Measurements from ENCODE around the gene PSD.

PSD gene

DNA sequence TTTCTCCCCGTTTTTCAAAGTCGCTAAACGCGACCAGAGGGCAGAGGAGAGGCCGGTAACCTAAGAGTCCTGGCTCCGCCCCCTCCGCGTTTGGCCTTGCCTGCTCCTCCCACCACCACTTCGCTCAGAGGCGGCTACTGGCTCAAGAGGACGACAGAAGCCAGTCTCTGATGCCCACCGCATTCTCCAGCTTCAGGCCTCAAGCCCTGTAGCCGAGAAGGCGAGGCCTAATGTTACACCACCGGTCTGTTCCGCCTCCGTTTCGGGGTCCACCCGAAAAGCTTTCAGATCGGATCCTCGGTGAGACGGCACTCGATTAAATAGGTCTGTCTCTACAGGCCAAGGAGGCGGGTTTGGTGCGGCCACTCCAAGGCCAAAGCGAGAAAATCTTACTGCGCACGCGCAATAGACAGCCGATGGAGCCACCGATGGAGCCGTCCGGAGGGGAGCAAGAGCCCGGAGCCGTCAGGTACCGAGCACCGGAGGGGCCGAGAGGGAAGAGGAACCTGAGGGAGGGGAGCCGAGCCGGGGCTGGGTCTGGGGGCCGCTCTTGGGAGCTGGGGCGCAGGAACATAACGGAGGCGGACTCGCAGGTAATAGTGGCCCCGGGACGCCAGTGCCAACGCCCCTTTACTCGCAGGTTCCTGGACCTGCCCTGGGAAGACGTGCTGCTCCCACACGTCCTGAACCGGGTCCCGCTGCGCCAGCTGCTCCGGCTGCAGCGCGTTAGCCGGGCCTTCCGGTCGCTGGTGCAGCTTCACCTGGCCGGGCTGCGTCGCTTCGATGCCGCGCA lies 2.3 kb upstream of the PSD start, which contains the start of gene FBXL15 (continued):
- TF ChIP-seq, protein P1, sequence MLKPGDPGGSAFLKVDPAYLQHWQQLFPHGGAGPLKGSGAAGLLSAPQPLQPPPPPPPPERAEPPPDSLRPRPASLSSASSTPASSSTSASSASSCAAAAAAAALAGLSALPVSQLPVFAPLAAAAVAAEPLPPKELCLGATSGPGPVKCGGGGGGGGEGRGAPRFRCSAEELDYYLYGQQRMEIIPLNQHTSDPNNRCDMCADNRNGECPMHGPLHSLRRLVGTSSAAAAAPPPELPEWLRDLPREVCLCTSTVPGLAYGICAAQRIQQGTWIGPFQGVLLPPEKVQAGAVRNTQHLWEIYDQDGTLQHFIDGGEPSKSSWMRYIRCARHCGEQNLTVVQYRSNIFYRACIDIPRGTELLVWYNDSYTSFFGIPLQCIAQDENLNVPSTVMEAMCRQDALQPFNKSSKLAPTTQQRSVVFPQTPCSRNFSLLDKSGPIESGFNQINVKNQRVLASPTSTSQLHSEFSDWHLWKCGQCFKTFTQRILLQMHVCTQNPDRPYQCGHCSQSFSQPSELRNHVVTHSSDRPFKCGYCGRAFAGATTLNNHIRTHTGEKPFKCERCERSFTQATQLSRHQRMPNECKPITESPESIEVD (tag by site-specific recombination; IDR thresholded peaks at IDR 0.05), result no peak; the same call in 1 of the 2 replicates
- TF ChIP-seq TRIM28 (IDR thresholded peaks at IDR 0.05; ENCODE audit: borderline replicate concordance, low read length) (peak; percentile 53; the same call in 1 of the 2 replicates), ZNF629 (tag by site-specific recombination; IDR thresholded peaks at IDR 0.05) (peak; percentile 89), PRDM1 (tag by site-specific recombination; IDR thresholded peaks at IDR 0.05) (no peak), ZNF433 (tag by site-specific recombination; IDR thresholded peaks at IDR 0.05; ENCODE audit: low read depth) (no peak), YY2 (tag by site-specific recombination; IDR thresholded peaks at IDR 0.05) (peak; percentile 70), ZNF350 (tag by site-specific recombination; IDR thresholded peaks at IDR 0.05) (no peak), ZNF585B (tag by site-specific recombination; IDR thresholded peaks at IDR 0.05) (no peak; the same call in 1 of the 2 replicates), ZNF202 (tag by site-specific recombination; IDR thresholded peaks at IDR 0.05; ENCODE audit: borderline replicate concordance) (no peak), ZNF530 (tag by site-specific recombination; IDR thresholded peaks at IDR 0.05; ENCODE audit: low read depth) (no peak), ZNF157 (tag by site-specific recombination; IDR thresholded peaks at IDR 0.05) (no peak), ZNF132 (tag by site-specific recombination; IDR thresholded peaks at IDR 0.05; ENCODE audit: borderline replicate concordance) (no peak), ZNF37A (tag by site-specific recombination; IDR thresholded peaks at IDR 0.05) (no peak), ZBTB8A (tag by site-specific recombination; IDR thresholded peaks at IDR 0.05) (peak; percentile 42; the same call in 1 of the 2 replicates), KLF1 (tag by site-specific recombination; IDR thresholded peaks at IDR 0.05) (0 out of 2 replicates have a peak, but pooled peaks have one; percentile 31), BCL11B (tag by site-specific recombination; IDR thresholded peaks at IDR 0.05; ENCODE audit: low read depth) (no peak), ZSCAN23 (tag by site-specific recombination; IDR thresholded peaks at IDR 0.05) (peak; percentile 92), ZNF830 (tag by site-specific recombination; IDR thresholded peaks at IDR 0.05; ENCODE audit: low read depth) (no peak), ZXDB (tag by site-specific recombination; IDR thresholded peaks at IDR 0.05) (peak; percentile 95), ZNF248 (tag by site-specific recombination; IDR thresholded peaks at IDR 0.05) (no peak), ZBTB7A (tag by site-specific recombination; IDR thresholded peaks at IDR 0.05; ENCODE audit: low read depth) (peak; percentile 93), ZNF354C (tag by site-specific recombination; IDR thresholded peaks at IDR 0.05; ENCODE audit: borderline replicate concordance, low read depth) (no peak), ZNF24 (tag by site-specific recombination; IDR thresholded peaks at IDR 0.05) (peak; percentile 87), HOXC10 (CRISPR knock-in tag; IDR thresholded peaks at IDR 0.05) (no peak), SALL2 (tag by site-specific recombination; IDR thresholded peaks at IDR 0.05; ENCODE audit: borderline replicate concordance) (no peak)
- TF ChIP-seq, protein P2, sequence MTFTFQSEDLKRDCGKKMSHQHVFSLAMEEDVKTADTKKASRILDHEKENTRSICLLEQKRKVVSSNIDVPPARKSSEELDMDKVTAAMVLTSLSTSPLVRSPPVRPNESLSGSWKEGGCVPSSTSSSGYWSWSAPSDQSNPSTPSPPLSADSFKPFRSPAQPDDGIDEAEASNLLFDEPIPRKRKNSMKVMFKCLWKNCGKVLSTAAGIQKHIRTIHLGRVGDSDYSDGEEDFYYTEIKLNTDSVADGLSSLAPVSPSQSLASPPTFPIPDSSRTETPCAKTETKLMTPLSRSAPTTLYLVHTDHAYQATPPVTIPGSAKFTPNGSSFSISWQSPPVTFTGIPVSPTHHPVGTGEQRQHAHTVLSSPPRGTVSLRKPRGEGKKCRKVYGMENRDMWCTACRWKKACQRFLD (tag by site-specific recombination; IDR thresholded peaks at IDR 0.05), result 0 out of 2 replicates have a peak, but pooled peaks have one; percentile 46
- TF ChIP-seq, protein P3, sequence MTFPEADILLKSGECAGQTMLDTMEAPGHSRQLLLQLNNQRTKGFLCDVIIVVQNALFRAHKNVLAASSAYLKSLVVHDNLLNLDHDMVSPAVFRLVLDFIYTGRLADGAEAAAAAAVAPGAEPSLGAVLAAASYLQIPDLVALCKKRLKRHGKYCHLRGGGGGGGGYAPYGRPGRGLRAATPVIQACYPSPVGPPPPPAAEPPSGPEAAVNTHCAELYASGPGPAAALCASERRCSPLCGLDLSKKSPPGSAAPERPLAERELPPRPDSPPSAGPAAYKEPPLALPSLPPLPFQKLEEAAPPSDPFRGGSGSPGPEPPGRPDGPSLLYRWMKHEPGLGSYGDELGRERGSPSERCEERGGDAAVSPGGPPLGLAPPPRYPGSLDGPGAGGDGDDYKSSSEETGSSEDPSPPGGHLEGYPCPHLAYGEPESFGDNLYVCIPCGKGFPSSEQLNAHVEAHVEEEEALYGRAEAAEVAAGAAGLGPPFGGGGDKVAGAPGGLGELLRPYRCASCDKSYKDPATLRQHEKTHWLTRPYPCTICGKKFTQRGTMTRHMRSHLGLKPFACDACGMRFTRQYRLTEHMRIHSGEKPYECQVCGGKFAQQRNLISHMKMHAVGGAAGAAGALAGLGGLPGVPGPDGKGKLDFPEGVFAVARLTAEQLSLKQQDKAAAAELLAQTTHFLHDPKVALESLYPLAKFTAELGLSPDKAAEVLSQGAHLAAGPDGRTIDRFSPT (tag by site-specific recombination; IDR thresholded peaks at IDR 0.05), result no peak
- TF ChIP-seq, protein P4, sequence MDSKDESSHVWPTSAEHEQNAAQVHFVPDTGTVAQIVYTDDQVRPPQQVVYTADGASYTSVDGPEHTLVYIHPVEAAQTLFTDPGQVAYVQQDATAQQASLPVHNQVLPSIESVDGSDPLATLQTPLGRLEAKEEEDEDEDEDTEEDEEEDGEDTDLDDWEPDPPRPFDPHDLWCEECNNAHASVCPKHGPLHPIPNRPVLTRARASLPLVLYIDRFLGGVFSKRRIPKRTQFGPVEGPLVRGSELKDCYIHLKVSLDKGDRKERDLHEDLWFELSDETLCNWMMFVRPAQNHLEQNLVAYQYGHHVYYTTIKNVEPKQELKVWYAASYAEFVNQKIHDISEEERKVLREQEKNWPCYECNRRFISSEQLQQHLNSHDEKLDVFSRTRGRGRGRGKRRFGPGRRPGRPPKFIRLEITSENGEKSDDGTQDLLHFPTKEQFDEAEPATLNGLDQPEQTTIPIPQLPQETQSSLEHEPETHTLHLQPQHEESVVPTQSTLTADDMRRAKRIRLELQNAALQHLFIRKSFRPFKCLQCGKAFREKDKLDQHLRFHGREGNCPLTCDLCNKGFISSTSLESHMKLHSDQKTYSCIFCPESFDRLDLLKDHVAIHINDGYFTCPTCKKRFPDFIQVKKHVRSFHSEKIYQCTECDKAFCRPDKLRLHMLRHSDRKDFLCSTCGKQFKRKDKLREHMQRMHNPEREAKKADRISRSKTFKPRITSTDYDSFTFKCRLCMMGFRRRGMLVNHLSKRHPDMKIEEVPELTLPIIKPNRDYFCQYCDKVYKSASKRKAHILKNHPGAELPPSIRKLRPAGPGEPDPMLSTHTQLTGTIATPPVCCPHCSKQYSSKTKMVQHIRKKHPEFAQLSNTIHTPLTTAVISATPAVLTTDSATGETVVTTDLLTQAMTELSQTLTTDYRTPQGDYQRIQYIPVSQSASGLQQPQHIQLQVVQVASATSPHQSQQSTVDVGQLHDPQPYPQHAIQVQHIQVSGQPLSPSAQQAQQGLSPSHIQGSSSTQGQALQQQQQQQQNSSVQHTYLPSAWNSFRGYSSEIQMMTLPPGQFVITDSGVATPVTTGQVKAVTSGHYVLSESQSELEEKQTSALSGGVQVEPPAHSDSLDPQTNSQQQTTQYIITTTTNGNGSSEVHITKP (tag by site-specific recombination; IDR thresholded peaks at IDR 0.05), result peak; percentile 83
- TF ChIP-seq, protein P5, sequence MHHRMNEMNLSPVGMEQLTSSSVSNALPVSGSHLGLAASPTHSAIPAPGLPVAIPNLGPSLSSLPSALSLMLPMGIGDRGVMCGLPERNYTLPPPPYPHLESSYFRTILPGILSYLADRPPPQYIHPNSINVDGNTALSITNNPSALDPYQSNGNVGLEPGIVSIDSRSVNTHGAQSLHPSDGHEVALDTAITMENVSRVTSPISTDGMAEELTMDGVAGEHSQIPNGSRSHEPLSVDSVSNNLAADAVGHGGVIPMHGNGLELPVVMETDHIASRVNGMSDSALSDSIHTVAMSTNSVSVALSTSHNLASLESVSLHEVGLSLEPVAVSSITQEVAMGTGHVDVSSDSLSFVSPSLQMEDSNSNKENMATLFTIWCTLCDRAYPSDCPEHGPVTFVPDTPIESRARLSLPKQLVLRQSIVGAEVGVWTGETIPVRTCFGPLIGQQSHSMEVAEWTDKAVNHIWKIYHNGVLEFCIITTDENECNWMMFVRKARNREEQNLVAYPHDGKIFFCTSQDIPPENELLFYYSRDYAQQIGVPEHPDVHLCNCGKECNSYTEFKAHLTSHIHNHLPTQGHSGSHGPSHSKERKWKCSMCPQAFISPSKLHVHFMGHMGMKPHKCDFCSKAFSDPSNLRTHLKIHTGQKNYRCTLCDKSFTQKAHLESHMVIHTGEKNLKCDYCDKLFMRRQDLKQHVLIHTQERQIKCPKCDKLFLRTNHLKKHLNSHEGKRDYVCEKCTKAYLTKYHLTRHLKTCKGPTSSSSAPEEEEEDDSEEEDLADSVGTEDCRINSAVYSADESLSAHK (tag by site-specific recombination; IDR thresholded peaks at IDR 0.05), result peak; percentile 41

Measured in HEK293 (cell line).